Heart left ventricle (tissue), 13 donors: ENCODE results near the gene IGFBP2.

Source experiments
- POLR2A ChIP-seq, 2 donors: fragments of 450-650 bp; IDR thresholded peaks; one replicate each; pipeline ENCODE4 v1.6.1; 2017; ENCODE audit warnings: antibody characterized with exemption in 2 of 2, mild to moderate bottlenecking in 2 of 2, moderate library complexity in 2 of 2
- TF ChIP-seq, protein P1 (sequence below), 12 donors: fragments of 200-600 bp; sonication (generic) in 4 of 12; IDR thresholded peaks; one replicate each; pipeline versions ENCODE4 v1.5.0 to v1.8.0; 2018 to 2022; ENCODE audit warnings: antibody characterized with exemption in 12 of 12, mild to moderate bottlenecking in 5 of 12
- donor health status: ischemic (EF 13 %, LVEDD 7.1; RV severe dilation, severe dysfunction).
- donor health status: DM: no; HTN: yes; CAD: no.
- donor health status: DM: no; HTN: no; CAD: no.
- donor health status: ischemic (EF 25% LVEDD 6.9; RV normal size, moderate dysfunction).
- donor health status: ischemic (EF 25% LVEDD 5.7; RV mildly dilated, moderate dysfunction).
- donor health status: ischemic (EF 35%, LVEDD 5.7; RV mildly dilated, moderate dysfunction).
- donor health status: nonischemic (EF 11% LVEDD 7.7; RV severe dilation, severe dysfunction).
- donor health status: DM: yes; HTN: yes; CAD: no.
- donor health status: PGD.
- donor health status: ischemic (EF 29% LVEDD 5.4; RV normal size, mild dysfunction).
- donor health status: nonischemic (EF 23%, LVEDD 6.1; RV moderate dilation, normal function).

DNA sequence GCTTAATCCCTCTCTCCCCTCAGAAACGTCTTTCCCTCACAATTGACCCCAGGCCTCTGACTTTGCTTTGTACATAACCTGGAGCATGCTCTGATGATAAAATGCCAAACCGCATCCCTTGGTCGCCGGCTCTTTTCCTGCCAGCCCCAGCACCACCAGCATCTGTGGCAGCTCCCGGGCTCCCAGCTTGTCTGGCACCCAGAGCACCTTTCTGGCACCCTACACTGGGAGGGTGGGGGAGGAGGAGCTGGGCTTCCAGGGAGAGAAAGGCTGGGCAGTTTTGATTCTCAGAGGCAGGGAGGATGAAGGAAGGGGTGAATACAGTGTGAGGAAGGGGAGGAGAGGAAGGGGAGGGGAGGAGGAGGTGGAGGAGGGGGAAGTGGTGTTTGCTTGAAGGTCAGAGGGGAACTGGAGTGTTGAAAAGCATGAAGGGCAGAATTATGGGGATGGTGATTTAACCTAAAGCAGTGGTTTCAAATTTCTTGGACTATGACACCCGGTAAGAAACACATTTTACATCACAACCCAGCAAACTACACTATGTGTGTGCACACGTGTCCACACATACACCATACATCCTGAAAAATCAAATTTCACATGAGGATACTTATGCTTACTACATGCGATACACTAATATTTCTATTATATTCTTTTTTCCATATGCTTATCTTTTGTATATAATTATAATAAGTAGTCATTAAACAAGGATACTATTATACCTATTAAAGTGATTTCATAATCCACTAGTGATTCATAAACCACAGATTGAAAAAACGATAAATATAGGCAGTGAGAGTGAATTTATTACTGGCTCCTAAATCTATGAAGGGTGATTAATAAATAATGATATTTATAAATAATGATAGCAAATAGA, 30.0 kb upstream of the IGFBP2 start:
- TF ChIP-seq, protein P1, sequence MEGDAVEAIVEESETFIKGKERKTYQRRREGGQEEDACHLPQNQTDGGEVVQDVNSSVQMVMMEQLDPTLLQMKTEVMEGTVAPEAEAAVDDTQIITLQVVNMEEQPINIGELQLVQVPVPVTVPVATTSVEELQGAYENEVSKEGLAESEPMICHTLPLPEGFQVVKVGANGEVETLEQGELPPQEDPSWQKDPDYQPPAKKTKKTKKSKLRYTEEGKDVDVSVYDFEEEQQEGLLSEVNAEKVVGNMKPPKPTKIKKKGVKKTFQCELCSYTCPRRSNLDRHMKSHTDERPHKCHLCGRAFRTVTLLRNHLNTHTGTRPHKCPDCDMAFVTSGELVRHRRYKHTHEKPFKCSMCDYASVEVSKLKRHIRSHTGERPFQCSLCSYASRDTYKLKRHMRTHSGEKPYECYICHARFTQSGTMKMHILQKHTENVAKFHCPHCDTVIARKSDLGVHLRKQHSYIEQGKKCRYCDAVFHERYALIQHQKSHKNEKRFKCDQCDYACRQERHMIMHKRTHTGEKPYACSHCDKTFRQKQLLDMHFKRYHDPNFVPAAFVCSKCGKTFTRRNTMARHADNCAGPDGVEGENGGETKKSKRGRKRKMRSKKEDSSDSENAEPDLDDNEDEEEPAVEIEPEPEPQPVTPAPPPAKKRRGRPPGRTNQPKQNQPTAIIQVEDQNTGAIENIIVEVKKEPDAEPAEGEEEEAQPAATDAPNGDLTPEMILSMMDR (IDR thresholded peaks at IDR 0.05) = no peak
- TF ChIP-seq POLR2A (IDR thresholded peaks at IDR 0.05) = no peak
